Liver (tissue), 9 donors: ENCODE measurements around the gene LRP1-AS. TPM values are rescaled to one million over a fixed set of nuclear protein-coding genes. Genes with fewer than 3 reads are reported as not detected.

Experiments
- DNase-seq: peaks from one replicate; pipeline ENCODE4 v3.0.0-alpha.2; 2017; ENCODE audit warnings: low spot score
- H3K27ac ChIP-seq, 2 donors: one replicate each; pipeline ENCODE4 v1.7.0; 2013; ENCODE audit warnings: inconsistent platforms in 2 of 2, low read length in 2 of 2, control low read depth in 1 of 2, low read depth in 1 of 2, mild to moderate bottlenecking in 1 of 2
- H3K27me3 ChIP-seq, 4 donors: one replicate each; pipeline versions ENCODE4 v1.6.1 to v1.7.0; 2013; ENCODE audit warnings: low read length in 3 of 4, inconsistent platforms in 1 of 4, mild to moderate bottlenecking in 1 of 4, moderate library complexity in 1 of 4; ENCODE audit not compliant: control insufficient read depth in 4 of 4, insufficient read depth in 4 of 4
- H3K36me3 ChIP-seq, 4 donors: one replicate each; pipeline versions ENCODE4 v1.6.1 to v1.7.0; 2013; ENCODE audit warnings: low read length in 3 of 4, mild to moderate bottlenecking in 3 of 4, low read depth in 1 of 4, moderate library complexity in 1 of 4; ENCODE audit not compliant: control insufficient read depth in 4 of 4, insufficient read depth in 3 of 4
- H3K4me1 ChIP-seq, 4 donors: one replicate each; pipeline versions ENCODE4 v1.6.1 to v1.7.0; 2013; ENCODE audit warnings: low read length in 3 of 4, mild to moderate bottlenecking in 3 of 4, moderate library complexity in 1 of 4; ENCODE audit not compliant: control insufficient read depth in 4 of 4, insufficient read depth in 4 of 4
- H3K4me3 ChIP-seq, 3 donors: one replicate each; pipeline versions ENCODE4 v1.6.1 to v1.7.0; 2013; ENCODE audit warnings: low read length in 3 of 3, control low read depth in 1 of 3, low read depth in 1 of 3, mild to moderate bottlenecking in 1 of 3
- H3K9ac ChIP-seq, 2 donors: one replicate each; pipeline ENCODE4 v1.7.0; 2013; ENCODE audit warnings: low read length in 2 of 2, mild to moderate bottlenecking in 2 of 2, moderate library complexity in 2 of 2, control low read depth in 1 of 2, low read depth in 1 of 2
- H3K9me3 ChIP-seq, 4 donors: one replicate each; pipeline versions ENCODE4 v1.6.1 to v1.7.0; 2013; ENCODE audit warnings: low read length in 3 of 4; ENCODE audit not compliant: control insufficient read depth in 4 of 4
- ATF3 ChIP-seq: IDR thresholded peaks from 2 replicates; pipeline ENCODE4 v1.6.1; 2016; ENCODE audit warnings: antibody characterized with exemption
- CTCF ChIP-seq: fragments of 150-350 bp; IDR thresholded peaks from 2 replicates; pipeline ENCODE4 v1.5.1; 2017; ENCODE audit warnings: improper control_type of control experiment, low read depth, low read length; ENCODE audit not compliant: missing input control
- EGR1 ChIP-seq, 2 donors: IDR thresholded peaks; 2 replicates each; pipeline ENCODE4 v1.6.1; 2016 to 2018; ENCODE audit warnings: antibody characterized with exemption in 2 of 2, low read depth in 2 of 2
- FOXA1 ChIP-seq: IDR thresholded peaks from 2 replicates; pipeline ENCODE4 v1.6.1; 2016; ENCODE audit warnings: antibody characterized with exemption
- FOXA2 ChIP-seq: IDR thresholded peaks from 2 replicates; pipeline ENCODE4 v1.6.1; 2016; ENCODE audit warnings: antibody characterized with exemption
- GABPA ChIP-seq, 2 donors: IDR thresholded peaks in 1 of 2; conservative IDR thresholded peaks in 1 of 2; 2 replicates each; pipeline ENCODE4 v1.6.1; 2016; ENCODE audit warnings: antibody characterized with exemption in 2 of 2, mild to moderate bottlenecking in 1 of 2, moderate library complexity in 1 of 2
- HNF4A ChIP-seq, 2 donors: conservative IDR thresholded peaks; 2 replicates each; pipeline ENCODE4 v1.6.1; 2016; ENCODE audit warnings: antibody characterized with exemption in 2 of 2, mild to moderate bottlenecking in 2 of 2
- HNF4G ChIP-seq: IDR thresholded peaks from 2 replicates; pipeline ENCODE4 v1.6.1; 2016; ENCODE audit warnings: antibody characterized with exemption
- JUND ChIP-seq, 2 donors: IDR thresholded peaks; 2 replicates each; pipeline ENCODE4 v1.6.1; 2016; ENCODE audit warnings: antibody characterized with exemption in 2 of 2
- MAX ChIP-seq: IDR thresholded peaks from 2 replicates; pipeline ENCODE4 v1.6.1; 2016; ENCODE audit warnings: antibody characterized with exemption
- NR2F2 ChIP-seq: IDR thresholded peaks from 2 replicates; pipeline ENCODE4 v1.6.1; 2016; ENCODE audit warnings: antibody characterized with exemption
- RAD21 ChIP-seq, 2 donors: IDR thresholded peaks; 2 replicates each; pipeline ENCODE4 v1.6.1; 2016; ENCODE audit warnings: antibody characterized with exemption in 2 of 2, mild to moderate bottlenecking in 2 of 2
- REST ChIP-seq: IDR thresholded peaks from 2 replicates; pipeline ENCODE4 v1.6.1; 2016; ENCODE audit warnings: antibody characterized with exemption, mild to moderate bottlenecking
- RXRA ChIP-seq, 2 donors: IDR thresholded peaks; 2 replicates each; pipeline ENCODE4 v1.6.1; 2017 to 2018; ENCODE audit warnings: antibody characterized with exemption in 2 of 2, mild to moderate bottlenecking in 1 of 2
- SP1 ChIP-seq: IDR thresholded peaks from 2 replicates; pipeline ENCODE4 v1.6.1; 2018; ENCODE audit warnings: antibody characterized with exemption, mild to moderate bottlenecking
- TAF1 ChIP-seq: conservative IDR thresholded peaks from 2 replicates; pipeline ENCODE4 v1.6.1; 2016; ENCODE audit warnings: antibody characterized with exemption, mild to moderate bottlenecking
- YY1 ChIP-seq: IDR thresholded peaks from 2 replicates; pipeline ENCODE4 v1.6.1; 2016; ENCODE audit warnings: antibody characterized with exemption, mild to moderate bottlenecking
- ZBTB33 ChIP-seq: IDR thresholded peaks from 2 replicates; pipeline ENCODE4 v1.6.1; 2016; ENCODE audit warnings: antibody characterized with exemption
- WGBS: extraction: QIAGEN DNeasy Blood & Tissue Kit; methylation state at CpG from one replicate; pipeline ENCODE4 v1.1.7; 2013; 5-methylcytosine and 5-hydroxymethylcytosine counted together
- polyA plus RNA-seq, 2 donors: library from polyadenylated mRNA; stranded (reverse) in 1 of 2; unstranded in 1 of 2; fragments of 200-250 nt in 1 of 2; fragments of >200 nt in 1 of 2; fragmentation: Nextera tagmentation in 1 of 2; extraction: Ambion mirVana in 1 of 2; gene quantifications; one replicate each; pipeline versions ENCODE4 v1.2.1 to v1.2.3, GENCODE V29; 2013 to 2015
- total RNA-seq, 2 donors: library from RNA; depleted of rRNA; stranded (reverse); fragments of >200 nt; gene quantifications; one replicate each; pipeline ENCODE4 v1.2.3, GENCODE V29; 2014
- donor health status: healthy.
- donor health status: healthy.
- donor health status: healthy.
- donor health status: healthy.
- donor health status: healthy.

The LRP1-AS gene
- total and polyA plus RNA-seq, 4 donors: not detected

GRCh38 chr12:57139796-57140649 lies 7.4 kb downstream of the LRP1-AS start (continued):
- TF ChIP-seq REST (no peak), YY1 (no peak), FOXA1 (no peak)

GRCh38 chr12:57138526-57139272 lies 8.7 kb downstream of the LRP1-AS start:
- H3K27me3 ChIP-seq: no peaks in the 10 kb centered on the region
- no peak overlapping the region for H3K9ac ChIP-seq
- WGBS: 30% methylated on average over 13 of the region's 13 CpGs
- H3K4me1 ChIP-seq: peaks cover 30 to 80% (median 62%) of the 10 kb centered on the region in 4 donors
- peaks cover 17 to 25% (median 21%) of the 10 kb centered on the region in 4 donors for H3K36me3 ChIP-seq
- TF ChIP-seq ATF3: no peak
- TF ChIP-seq FOXA2: peak; percentile 17
- TF ChIP-seq CTCF: no peak
- TF ChIP-seq REST: peak; percentile 42
- peak; percentile 98 for TF ChIP-seq HNF4G
- TF ChIP-seq SP1: peak; percentile 89
- TF ChIP-seq NR2F2: peak; percentile 91
- no peak for TF ChIP-seq TAF1
- peak; percentile 94 to 95 for TF ChIP-seq RXRA (IDR thresholded peaks at IDR 0.05)
- no peak for TF ChIP-seq FOXA1
- no peak for TF ChIP-seq RAD21 (IDR thresholded peaks at IDR 0.05)
- peak; percentile 76 for TF ChIP-seq ZBTB33
- TF ChIP-seq MAX: peak; percentile 92
- TF ChIP-seq GABPA (IDR thresholded peaks at IDR 0.05 in 1 of 2, conservative IDR thresholded peaks at IDR 0.05 in 1 of 2): peak in 1 of 2 donors; percentile 20
- peak in 1 of 2 donors; percentile 77 for TF ChIP-seq EGR1 (IDR thresholded peaks at IDR 0.05; ENCODE audit: low read depth in 2 of 2)
- peak; percentile 56 for TF ChIP-seq YY1
- peak; percentile 97 to 98 for TF ChIP-seq HNF4A (conservative IDR thresholded peaks at IDR 0.05)
- peak in 1 of 2 donors; percentile 84 for TF ChIP-seq JUND (IDR thresholded peaks at IDR 0.05)
- H3K9me3 ChIP-seq: no peaks in the 10 kb centered on the region
- peak overlapping the region; percentile 63 to 93 for H3K27ac ChIP-seq
- H3K4me3 ChIP-seq: peak overlapping the region in 1 of 3 donors; percentile 4
- DNase-seq: peak; percentile 72
